CD4-positive, alpha-beta T cell treated with Interleukin-21 for 1 hour (primary cell): ENCODE results near the gene GAP43.

Experiments
- DNase-seq: peaks from one replicate; pipeline ENCODE4 v3.0.0-alpha.2; 2020

GAP43 gene

GRCh38 chr3:115663414-115663813 lies 40.1 kb downstream of the GAP43 start:
- DNase-seq, result no peak

- DNase-seq, result no peak
Observed at GRCh38 chr3:115666081-115666480, 42.8 kb downstream of the GAP43 start.

GRCh38 chr3:115666920-115667737 lies 43.8 kb downstream of the GAP43 start:
- no peak for DNase-seq

GRCh38 chr3:115667738-115668065 lies 44.4 kb downstream of the GAP43 start:
- no peak for DNase-seq

GRCh38 chr3:115670911-115671310 lies 47.6 kb downstream of the GAP43 start:
- DNase-seq, result no peak

GRCh38 chr3:115671761-115672455 lies 48.6 kb downstream of the GAP43 start:
- no peak for DNase-seq

GRCh38 chr3:115673881-115674280 lies 50.6 kb downstream of the GAP43 start:
- no peak for DNase-seq

GRCh38 chr3:115676336-115676735 lies 53.0 kb downstream of the GAP43 start:
- no peak for DNase-seq

GRCh38 chr3:115680803-115681345 lies 57.6 kb downstream of the GAP43 start:
- no peak for DNase-seq

- no peak for DNase-seq
Observed at GRCh38 chr3:115681736-115682135, 58.4 kb downstream of the GAP43 start.

- no peak for DNase-seq
Observed at GRCh38 chr3:115683305-115683704, 60.0 kb downstream of the GAP43 start.

GRCh38 chr3:115683773-115684172 lies 60.5 kb downstream of the GAP43 start:
- no peak for DNase-seq

GRCh38 chr3:115685097-115685496 lies 61.8 kb downstream of the GAP43 start:
- DNase-seq, result no peak

- DNase-seq, result no peak
Observed at GRCh38 chr3:115687721-115688120, 64.4 kb downstream of the GAP43 start.

GRCh38 chr3:115688418-115688817 lies 65.1 kb downstream of the GAP43 start:
- DNase-seq, result no peak

- no peak for DNase-seq
Observed at GRCh38 chr3:115689928-115690327, 66.6 kb downstream of the GAP43 start.

- DNase-seq, result no peak
Observed at GRCh38 chr3:115691964-115692363, 68.7 kb downstream of the GAP43 start.

GRCh38 chr3:115692887-115693524 lies 69.7 kb downstream of the GAP43 start:
- peak; percentile 71 for DNase-seq

GRCh38 chr3:115693868-115694267 lies 70.6 kb downstream of the GAP43 start:
- DNase-seq, result no peak

GRCh38 chr3:115695090-115695489 lies 71.8 kb downstream of the GAP43 start:
- no peak for DNase-seq

GRCh38 chr3:115697263-115698053 lies 74.1 kb downstream of the GAP43 start:
- no peak for DNase-seq

GRCh38 chr3:115698851-115699591 lies 75.7 kb downstream of the GAP43 start:
- no peak for DNase-seq
